HG03442 (cell line): ENCODE data around the gene RAPGEF5.
"Not testable (repeated sequence)": the region's sequence is repeated elsewhere in the genome, so short reads cannot be mapped to it uniquely, and the experiment has no call there.

Experiments
- ATAC-seq: cut with Tn5 transposase; IDR thresholded peaks from one replicate; pipeline ENCODE4 v1.9.1; 2021; ENCODE audit warnings: mild to moderate bottlenecking, moderate library complexity; ENCODE audit not compliant: unreplicated experiment

The RAPGEF5 gene

DNA sequence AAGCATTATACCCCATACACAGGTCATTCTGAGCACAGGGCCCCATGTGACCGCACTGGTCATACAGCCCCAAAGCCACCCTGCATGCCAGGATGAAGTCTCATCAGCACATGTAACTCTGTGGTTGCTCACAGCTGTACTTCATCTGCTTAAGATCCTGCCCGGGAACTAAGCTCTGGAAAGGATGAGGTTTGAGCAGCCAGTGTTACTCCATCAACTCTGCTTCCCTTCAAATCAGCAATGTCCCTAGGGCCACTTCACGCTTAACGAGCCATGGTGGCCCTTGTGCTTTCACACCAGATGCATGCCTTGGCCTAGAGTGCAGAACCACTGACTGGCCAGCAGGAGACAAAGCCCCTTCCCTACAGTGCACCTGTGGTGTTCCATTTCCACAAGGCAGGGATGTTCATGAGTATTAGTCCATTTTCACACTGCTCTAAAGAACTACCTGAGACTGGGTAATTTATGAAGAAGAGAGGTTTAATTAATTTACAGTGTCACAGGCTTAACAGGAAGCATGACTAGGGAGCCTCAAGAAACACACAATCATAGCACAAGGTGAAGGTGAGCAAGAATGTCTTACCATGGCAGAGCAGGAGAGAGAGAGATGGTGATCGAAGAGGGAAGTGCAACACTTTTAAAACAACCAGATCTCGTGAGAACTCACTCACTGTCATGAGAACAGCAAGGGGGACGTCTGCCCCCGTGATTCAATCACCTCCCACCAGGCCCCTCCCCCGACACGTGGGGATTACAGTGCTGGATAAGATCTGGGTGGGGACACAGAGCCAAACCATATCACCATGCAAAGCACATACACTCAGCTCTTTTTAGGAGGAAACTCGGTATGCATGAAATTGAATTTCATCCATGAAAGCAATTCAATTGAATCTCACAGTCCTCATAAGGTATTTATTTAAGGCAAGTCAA lies 262.3 kb downstream of the RAPGEF5 start:
- no peak for ATAC-seq

GRCh38 chr7:22093936-22094335 lies 263.0 kb downstream of the RAPGEF5 start:
- ATAC-seq: no peak

GRCh38 chr7:22093001-22093400 lies 264.0 kb downstream of the RAPGEF5 start:
- no peak for ATAC-seq

DNA sequence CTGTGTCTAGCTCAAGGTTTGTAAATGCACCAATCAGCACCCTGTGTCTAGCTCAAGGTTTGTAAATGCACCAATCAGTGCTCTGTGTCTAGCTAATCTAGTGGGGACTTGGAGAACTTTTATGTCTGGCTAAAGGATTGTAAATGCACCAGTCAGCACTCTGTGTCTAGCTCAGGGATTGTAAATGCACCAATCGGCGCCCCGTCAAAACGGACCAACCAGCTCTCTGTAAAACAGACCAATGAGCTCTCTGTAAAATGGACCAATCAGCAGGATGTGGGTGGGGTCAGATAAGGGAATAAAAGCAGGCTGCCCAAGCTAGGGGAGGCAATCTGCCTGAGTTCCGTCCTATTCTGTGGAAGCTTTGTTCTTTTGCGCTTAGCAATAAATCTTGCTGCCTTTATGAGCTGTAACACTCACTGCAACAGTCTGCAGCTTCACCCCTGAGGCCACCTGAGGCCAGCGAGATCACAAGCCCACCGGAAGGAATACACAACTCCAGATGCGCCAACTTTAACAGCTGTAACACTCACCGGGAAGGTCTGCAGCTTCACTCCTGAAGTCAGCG lies 265.9 kb downstream of the RAPGEF5 start:
- not testable (repeated sequence) for ATAC-seq

- ATAC-seq: no peak
These were observed 266.4 kb downstream of the RAPGEF5 start for GRCh38 chr7:22090512-22090911.

GRCh38 chr7:22090107-22090506 lies 266.8 kb downstream of the RAPGEF5 start:
- ATAC-seq: no peak

DNA sequence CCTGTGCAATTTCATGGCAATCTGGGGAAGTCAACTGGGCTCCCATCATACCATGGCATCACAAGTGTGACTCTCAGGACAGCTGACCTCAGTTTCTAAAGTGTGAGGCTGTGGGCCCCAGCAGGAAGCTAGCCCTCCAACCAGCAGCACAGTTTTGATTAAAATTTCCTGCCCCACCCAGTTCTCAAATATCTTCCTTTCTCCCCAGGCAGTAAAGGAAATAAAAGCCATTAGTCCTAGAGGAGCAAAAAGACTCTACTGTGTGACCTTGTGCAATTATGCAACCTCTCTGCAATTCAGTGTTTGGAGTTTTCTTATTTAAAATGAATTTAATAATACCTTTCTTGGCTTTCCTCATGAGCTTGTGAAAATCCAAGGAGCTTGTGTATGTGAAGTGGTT lies 268.1 kb downstream of the RAPGEF5 start:
- ATAC-seq: no peak

DNA sequence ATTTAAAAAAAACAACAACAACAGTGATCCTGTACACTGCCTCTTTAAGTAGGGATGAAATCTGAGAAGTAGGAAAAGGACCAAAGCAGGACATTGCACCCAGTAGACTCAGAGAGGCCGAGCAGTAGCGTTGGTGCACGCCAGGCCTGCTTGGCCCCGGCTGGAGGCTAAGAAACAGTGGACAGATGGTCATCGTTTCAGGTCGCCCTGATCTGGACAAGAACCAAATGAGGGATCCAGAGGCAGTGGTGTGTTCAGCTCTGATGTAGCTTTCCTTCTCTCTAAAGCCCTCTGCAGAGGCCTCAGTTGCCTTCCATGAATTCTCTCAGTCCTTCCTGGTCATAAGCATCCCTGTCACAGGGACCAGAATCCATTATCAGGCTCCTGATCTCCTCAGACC lies 269.1 kb downstream of the RAPGEF5 start:
- ATAC-seq: no peak

- ATAC-seq: no peak
These were observed 273.2 kb downstream of the RAPGEF5 start for GRCh38 chr7:22083704-22084240.

GRCh38 chr7:22082886-22083703 lies 273.9 kb downstream of the RAPGEF5 start:
- ATAC-seq: peak; percentile 99

GRCh38 chr7:22082553-22082885 lies 274.4 kb downstream of the RAPGEF5 start:
- no peak for ATAC-seq

DNA sequence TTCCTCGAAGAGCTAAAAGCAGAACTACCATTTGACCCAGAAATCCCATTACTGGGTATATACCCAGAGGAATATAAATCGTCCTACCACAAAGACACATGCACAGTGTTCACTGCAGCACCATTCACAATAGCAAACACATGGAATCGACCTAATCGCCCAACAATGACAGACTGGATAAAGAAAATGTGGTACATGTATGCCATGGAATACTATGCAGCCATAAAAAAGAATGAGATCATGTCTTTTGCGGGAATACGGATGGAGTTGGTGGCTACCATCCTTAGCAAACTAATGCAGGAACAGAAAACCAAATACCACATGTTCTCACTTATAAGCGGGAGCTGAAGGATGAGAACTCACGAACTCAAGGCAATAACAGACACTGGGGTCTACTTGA lies 276.7 kb downstream of the RAPGEF5 start:
- ATAC-seq: not testable (repeated sequence)

GRCh38 chr7:22078872-22079271 lies 278.1 kb downstream of the RAPGEF5 start:
- ATAC-seq: not testable (repeated sequence)

DNA sequence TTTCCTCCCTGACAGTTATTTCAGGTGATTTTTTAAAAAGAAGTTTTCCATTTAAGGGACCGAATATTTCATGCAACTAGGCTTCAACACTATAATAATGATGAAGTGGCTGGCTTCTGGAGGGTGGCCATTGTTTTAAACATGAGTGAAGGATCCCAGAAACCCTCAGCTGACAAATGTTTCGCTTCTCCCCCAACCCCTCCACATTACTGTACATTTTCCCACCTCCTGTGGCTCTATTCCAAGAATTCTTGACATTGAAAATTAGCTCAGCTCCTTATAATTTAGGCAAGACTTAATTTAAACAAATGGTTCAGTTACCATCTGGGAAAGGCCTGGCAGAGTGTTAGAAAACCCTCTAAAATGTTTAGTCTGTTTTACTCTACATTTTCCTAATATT lies 281.4 kb downstream of the RAPGEF5 start:
- ATAC-seq: no peak

DNA sequence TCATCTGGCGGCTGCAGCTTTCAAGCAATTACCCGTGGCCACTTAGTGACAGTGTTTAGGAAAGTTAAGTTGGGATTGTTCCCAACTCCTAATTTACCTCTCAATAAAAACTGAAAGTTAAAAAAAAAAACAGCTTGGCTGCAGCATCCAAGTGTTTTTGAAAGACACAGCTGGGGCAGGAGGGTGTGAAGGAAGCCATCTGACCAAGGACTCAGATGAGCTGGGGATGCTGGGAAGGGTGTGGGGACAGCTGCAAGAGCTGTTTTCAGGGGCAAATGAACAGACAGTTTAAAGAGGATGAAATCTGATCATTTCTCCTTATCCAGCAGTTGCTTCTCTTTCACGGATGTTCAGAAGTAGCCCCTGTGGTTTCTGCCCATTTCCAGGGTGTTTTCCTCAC lies 282.1 kb downstream of the RAPGEF5 start:
- no peak for ATAC-seq
